Right lobe of liver (tissue), 6 donors: ENCODE results near the gene AMIGO3. TPM values are rescaled to one million over a fixed set of nuclear protein-coding genes. Genes with fewer than 3 reads are reported as not detected.

Experiments
- ATAC-seq, 4 donors: fragments of 200-7000 bp; cut with Tn5 transposase; one replicate each; pipeline ENCODE4 v1.9.1; 2020; ENCODE audit warnings: mild to moderate bottlenecking in 4 of 4, moderate library complexity in 4 of 4
- DNase-seq, 3 donors: peaks; one replicate each; pipeline ENCODE4 v3.0.0-alpha.2; 2020
- H3K27ac ChIP-seq, 3 donors: fragments of 200-600 bp; one replicate each; pipeline ENCODE4 v1.8.0; 2022
- H3K27me3 ChIP-seq, 2 donors: fragments of 200-600 bp; one replicate each; pipeline ENCODE4 v1.8.0; 2022
- H3K36me3 ChIP-seq, 4 donors: fragments of 200-600 bp; sonication (generic) in 1 of 4; one replicate each; pipeline versions ENCODE4 v1.5.1 to v1.8.0; 2017 to 2022; ENCODE audit warnings: control low read depth in 1 of 4
- H3K4me1 ChIP-seq, 4 donors: fragments of 200-600 bp; sonication (generic) in 1 of 4; one replicate each; pipeline versions ENCODE4 v1.5.1 to v1.8.0; 2017 to 2022; ENCODE audit warnings: control low read depth in 1 of 4
- H3K4me3 ChIP-seq, 3 donors: fragments of 200-600 bp; one replicate each; pipeline ENCODE4 v1.8.0; 2022
- H3K9me3 ChIP-seq, 4 donors: fragments of 200-600 bp; sonication (generic) in 1 of 4; one replicate each; pipeline versions ENCODE4 v1.5.1 to v1.8.0; 2017 to 2022; ENCODE audit warnings: control low read depth in 1 of 4
- CTCF ChIP-seq, 4 donors: fragments of 200-600 bp in 3 of 4; fragments of 450-650 bp in 1 of 4; IDR thresholded peaks; one replicate each; pipeline versions ENCODE4 v1.5.1 to v1.8.0; 2016 to 2022; ENCODE audit warnings: antibody characterized with exemption in 4 of 4, mild to moderate bottlenecking in 2 of 4
- POLR2A ChIP-seq: fragments of 450-650 bp; IDR thresholded peaks from one replicate; pipeline ENCODE4 v1.6.1; 2017; ENCODE audit warnings: antibody characterized with exemption, mild to moderate bottlenecking
- WGBS: methylation state at CpG from one replicate; pipeline ENCODE4 v1.1.6; 2018; ENCODE audit warnings: low coverage, low lambda C conversion rate; ENCODE audit not compliant: insufficient coverage; ENCODE audit errors: missing lambda C conversion rate; 5-methylcytosine and 5-hydroxymethylcytosine counted together
- intact Hi-C, 2 donors: fragments of 100-400 bp; cut with DNase I; formaldehyde crosslinking; loops; one replicate each; pipeline versions ENCODE4 v1.11.2 to v1.14.1; 2022
- long read RNA-seq: library from polyadenylated mRNA; unstranded; transcript quantifications from one replicate; pipeline ENCODE4 v2.0.0, GENCODE V29; 2019
- total RNA-seq, 6 experiments: library from RNA; depleted of rRNA in 2 of 6; stranded (reverse); fragments of >200 nt in 2 of 6; fragmentation: NEBNext Ultra II Directional in 3 of 6; extraction: Animal tissue kit (Norgen Biotek cat#: 25700) in 3 of 6; gene quantifications; one replicate each; pipeline versions ENCODE4 v1.1.0 to v1.2.4, GENCODE V29; 2016 to 2023
- donor health status: DM: no; HTN: yes; CAD: no.
- donor health status: DM: no; HTN: no; CAD: no.
- donor health status: DM: no; HTN: no; CAD: no.
- donor health status: DM: no; HTN: yes; CAD: no.
- donor health status: DM: no; HTN: yes; CAD: no.

Gene AMIGO3, protein sequence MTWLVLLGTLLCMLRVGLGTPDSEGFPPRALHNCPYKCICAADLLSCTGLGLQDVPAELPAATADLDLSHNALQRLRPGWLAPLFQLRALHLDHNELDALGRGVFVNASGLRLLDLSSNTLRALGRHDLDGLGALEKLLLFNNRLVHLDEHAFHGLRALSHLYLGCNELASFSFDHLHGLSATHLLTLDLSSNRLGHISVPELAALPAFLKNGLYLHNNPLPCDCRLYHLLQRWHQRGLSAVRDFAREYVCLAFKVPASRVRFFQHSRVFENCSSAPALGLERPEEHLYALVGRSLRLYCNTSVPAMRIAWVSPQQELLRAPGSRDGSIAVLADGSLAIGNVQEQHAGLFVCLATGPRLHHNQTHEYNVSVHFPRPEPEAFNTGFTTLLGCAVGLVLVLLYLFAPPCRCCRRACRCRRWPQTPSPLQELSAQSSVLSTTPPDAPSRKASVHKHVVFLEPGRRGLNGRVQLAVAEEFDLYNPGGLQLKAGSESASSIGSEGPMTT
- 1 to 10 TPM in 1 of 6 experiments, under 1 TPM in 3, not detected in 2; 0.07 to 2.4 (median 0.64) TPM for total RNA-seq
- long read RNA-seq: 0 reads

GRCh38 chr3:49719214-49719884, at the start of gene AMIGO3:
TSS of gene AMIGO3 (minus strand) at chr3:49719684. CDS start at chr3:49719465, 219 bp downstream.
- H3K36me3 ChIP-seq: peaks cover 0 to 26% (median 10%) of the 10 kb centered on the region in 4 donors
- WGBS: 8% methylated on average over 8 of the region's 50 CpGs
- H3K4me1 ChIP-seq: peaks cover 0 to 21% (median under 1%) of the 10 kb centered on the region in 4 donors
- intact Hi-C loops: no loop called here
- H3K27ac ChIP-seq: no peak within 1 kb of the TSS
- ATAC-seq: peak; percentile 56 to 72 (median 68)
- no peaks in the 10 kb centered on the region for H3K9me3 ChIP-seq
- H3K27me3 ChIP-seq: no peaks in the 10 kb centered on the region
- peak; percentile 26 to 50 (median 38) for TF ChIP-seq CTCF (IDR thresholded peaks at IDR 0.05)
- peak; percentile 63 for TF ChIP-seq POLR2A
- peak within 1 kb of the TSS; percentile 26 to 51 (median 31) for H3K4me3 ChIP-seq
- DNase-seq: peak; percentile 94 to 96 (median 94)

DNA sequence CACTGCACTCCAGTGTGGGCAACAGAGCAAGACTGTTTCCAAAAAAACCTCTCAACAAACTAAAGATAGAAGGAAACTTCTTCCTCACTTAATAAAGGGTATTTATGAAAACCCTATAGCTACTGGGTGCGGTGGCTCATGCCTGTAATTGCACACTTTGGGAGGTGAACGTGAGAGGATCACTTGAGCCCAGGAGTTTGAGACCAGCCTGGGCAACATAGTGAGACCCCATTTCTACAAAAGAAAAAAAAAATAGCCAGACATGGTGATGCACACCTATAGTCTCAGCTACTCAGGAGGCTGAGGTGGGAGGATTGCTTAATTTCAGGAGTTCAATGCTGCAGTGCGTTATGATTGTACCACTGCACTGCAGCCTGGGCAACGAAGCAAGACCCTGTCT, 44.5 kb upstream of the AMIGO3 start:
- intact Hi-C loops: no loop called here
- WGBS: 91% methylated on average over 4 of the region's 4 CpGs
- peaks cover 0 to 1% (median 0%) of the 10 kb centered on the region in 4 donors for H3K4me1 ChIP-seq
- H3K4me3 ChIP-seq: no peak overlapping the region
- no peaks in the 10 kb centered on the region for H3K36me3 ChIP-seq
- no peaks in the 10 kb centered on the region for H3K27me3 ChIP-seq
- TF ChIP-seq CTCF (IDR thresholded peaks at IDR 0.05) (no peak), POLR2A (no peak)
- H3K9me3 ChIP-seq: no peaks in the 10 kb centered on the region
- no peak overlapping the region for H3K27ac ChIP-seq
- ATAC-seq (no peak), DNase-seq (no peak)

GRCh38 chr3:49761661-49762060, 42.2 kb upstream of the AMIGO3 start:
- H3K9me3 ChIP-seq: no peaks in the 10 kb centered on the region
- H3K27ac ChIP-seq: no peak overlapping the region
- H3K4me3 ChIP-seq: no peak overlapping the region
- TF ChIP-seq CTCF (IDR thresholded peaks at IDR 0.05) (no peak), POLR2A (no peak)
- no peaks in the 10 kb centered on the region for H3K27me3 ChIP-seq
- ATAC-seq (no peak), DNase-seq (no peak)
- no peaks in the 10 kb centered on the region for H3K36me3 ChIP-seq
- intact Hi-C loops: no loop called here
- 86% methylated on average over 3 of the region's 3 CpGs for WGBS
- H3K4me1 ChIP-seq: no peaks in the 10 kb centered on the region

GRCh38 chr3:49759226-49759625, 39.7 kb upstream of the AMIGO3 start:
- ATAC-seq (no peak), DNase-seq (no peak)
- TF ChIP-seq POLR2A: no peak
- no peak for TF ChIP-seq CTCF (IDR thresholded peaks at IDR 0.05)
- no peaks in the 10 kb centered on the region for H3K4me1 ChIP-seq
- H3K27me3 ChIP-seq: no peaks in the 10 kb centered on the region
- intact Hi-C loops: no loop called here
- no peaks in the 10 kb centered on the region for H3K36me3 ChIP-seq
- 57% methylated on average over 1 of the region's 1 CpG for WGBS
- no peak overlapping the region for H3K27ac ChIP-seq
- H3K4me3 ChIP-seq: no peak overlapping the region
- no peaks in the 10 kb centered on the region for H3K9me3 ChIP-seq
